Stimulated activated CD4-positive, alpha-beta T cell treated with anti-CD3 and anti-CD28 coated beads, Interleukin-15, amount 100 ng/mL, for 24 hours (primary cell): ENCODE results near the gene ATP6V0C.

Experiments
- DNase-seq: peaks from one replicate; pipeline ENCODE4 v3.0.0-alpha.2; 2020

The ATP6V0C gene

GRCh38 chr16:2512735-2513404 lies 882 bp upstream of the ATP6V0C start:
- DNase-seq = no peak

GRCh38 chr16:2514333-2515179 lies 804 bp downstream of the ATP6V0C start:
- DNase-seq = peak; percentile 46

DNA sequence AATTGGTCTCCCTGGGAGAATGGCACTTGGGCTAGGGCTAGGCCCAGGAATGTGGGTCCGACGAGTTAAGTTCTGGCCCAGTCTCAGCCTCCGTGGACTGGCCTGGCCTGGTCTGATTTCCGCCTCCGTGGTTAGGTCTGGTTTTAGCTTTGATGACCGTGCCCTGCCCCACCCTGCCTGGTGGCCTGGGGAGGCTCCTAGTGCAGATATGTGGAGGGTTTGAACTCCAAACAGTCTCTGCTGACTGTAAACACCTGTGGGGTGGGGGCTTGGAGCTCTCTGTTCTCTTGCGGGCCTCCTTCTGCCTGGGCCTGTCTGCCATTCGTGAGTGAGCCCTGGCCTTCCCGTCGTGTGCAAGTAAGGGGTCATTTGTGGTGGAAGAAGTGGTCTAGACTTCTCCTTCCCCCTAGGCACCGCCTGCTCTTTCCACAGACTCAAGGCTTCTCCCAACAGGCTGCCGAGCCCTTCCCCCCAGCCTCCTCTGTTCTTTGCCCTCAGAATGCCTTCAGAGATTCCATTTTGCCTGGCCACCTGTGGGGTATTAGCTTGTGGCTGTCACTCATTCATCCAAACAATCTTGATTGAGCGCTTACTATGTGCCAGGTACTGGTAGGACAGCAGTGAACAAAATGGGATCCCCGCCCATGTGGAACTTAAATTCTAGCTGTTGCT lies 1.6 kb downstream of the ATP6V0C start:
- no peak for DNase-seq

DNA sequence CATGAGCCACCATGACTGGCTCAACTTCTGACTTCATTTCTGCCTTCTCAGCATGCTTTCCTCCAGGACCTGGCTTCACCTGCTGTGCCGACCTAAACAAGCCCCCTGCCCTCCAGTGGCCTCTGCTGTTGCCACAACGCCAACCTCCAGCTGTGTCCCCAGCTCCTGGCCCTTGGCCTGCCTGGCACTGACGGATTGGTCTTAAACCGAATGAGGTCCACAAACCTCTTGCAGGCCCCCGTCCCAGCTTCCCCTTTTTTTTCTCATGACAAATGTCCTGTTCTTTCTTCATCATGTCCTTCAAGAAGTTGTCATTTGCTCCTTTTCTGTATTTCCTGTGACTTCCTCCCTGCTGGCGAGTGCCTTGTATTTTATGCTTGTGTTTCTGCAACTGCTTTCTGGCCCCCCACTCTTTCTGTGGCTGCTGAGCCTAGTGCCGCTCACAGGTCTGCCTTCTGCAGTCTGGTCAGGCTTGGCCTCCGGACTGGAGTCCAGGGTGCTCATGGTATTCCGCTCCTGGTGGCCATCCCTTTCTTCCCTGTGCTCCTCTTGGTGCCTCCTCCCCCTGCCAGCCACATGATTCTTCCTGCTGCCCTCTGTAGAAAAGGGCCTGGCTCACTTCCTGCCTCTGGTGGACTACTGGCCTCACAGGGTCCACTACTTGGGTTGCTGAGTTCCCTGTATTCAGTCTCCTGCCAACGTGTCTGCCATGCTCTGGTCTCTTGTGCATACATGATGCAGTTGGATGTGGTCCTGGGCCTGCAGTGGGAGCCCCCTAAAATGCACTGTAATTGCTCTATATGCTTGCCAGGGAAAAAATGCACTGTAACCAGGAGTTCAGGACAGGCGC lies 2.9 kb downstream of the ATP6V0C start:
- no peak for DNase-seq

DNA sequence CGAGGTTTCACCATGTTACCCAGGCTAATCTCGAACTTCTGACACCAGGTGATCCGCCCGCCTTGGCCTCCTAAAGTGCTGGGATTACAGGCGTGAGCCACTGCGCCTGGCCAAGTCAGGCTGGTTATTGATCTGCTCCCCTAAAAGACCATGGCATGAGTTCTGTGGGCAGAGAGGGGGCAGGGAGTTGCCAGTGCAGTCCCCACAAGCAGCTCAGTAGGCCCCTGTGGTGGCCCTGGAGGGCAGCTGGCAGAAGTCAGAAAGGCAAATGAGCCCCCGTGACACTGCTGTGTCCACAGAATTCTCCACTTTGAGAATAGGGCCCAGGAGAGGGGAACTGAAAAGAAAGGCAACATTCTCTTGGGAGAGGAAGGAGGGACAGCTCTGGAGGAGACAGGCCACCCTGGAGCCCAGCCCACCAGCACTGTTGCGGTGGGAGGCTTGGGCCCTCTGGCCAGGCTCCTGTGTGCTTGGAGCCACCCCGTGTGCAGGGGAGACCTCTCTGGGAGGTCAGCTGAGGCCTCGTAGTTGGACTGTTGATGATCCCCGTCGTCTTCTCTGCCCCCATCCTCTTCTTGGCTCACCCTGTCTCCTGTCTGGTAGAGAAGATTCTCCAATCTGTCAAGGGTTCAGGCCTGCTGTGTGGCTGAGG lies 4.3 kb downstream of the ATP6V0C start:
- no peak for DNase-seq

DNA sequence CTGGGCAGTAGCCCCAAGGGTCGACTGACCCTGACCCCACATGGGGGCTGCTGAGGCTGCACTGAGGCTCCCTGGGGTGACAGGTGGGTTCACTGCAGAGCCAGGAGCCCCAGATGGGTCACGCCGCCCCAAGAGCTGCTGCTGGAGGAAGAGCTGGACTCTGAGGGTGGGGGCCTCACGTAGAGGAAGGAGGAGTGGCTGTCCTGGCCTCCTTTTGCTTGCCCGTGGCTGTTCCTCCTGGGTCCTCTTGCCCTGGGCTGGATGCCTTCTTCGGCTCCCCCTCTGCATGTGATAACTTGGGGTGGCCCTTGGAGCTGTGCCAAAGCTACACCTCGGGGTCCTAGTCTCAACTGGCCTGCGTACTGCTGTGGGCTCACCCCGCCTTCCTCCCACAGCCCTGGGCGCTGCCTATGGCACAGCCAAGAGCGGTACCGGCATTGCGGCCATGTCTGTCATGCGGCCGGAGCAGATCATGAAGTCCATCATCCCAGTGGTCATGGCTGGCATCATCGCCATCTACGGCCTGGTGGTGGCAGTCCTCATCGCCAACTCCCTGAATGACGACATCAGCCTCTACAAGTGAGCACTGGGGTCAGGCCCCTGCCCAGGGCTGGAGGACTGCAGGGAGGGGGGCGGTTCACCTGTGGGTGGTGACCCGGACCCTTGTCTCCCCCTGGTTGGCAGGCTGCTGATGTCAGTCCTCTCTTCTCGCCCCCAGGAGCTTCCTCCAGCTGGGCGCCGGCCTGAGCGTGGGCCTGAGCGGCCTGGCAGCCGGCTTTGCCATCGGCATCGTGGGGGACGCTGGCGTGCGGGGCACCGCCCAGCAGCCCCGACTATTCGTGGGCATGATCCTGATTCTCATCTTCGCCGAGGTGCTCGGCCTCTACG lies 5.3 kb downstream of the ATP6V0C start:
- no peak for DNase-seq

- no peak for DNase-seq
Observed at GRCh38 chr16:2519711-2520080, 5.9 kb downstream of the ATP6V0C start.

DNA sequence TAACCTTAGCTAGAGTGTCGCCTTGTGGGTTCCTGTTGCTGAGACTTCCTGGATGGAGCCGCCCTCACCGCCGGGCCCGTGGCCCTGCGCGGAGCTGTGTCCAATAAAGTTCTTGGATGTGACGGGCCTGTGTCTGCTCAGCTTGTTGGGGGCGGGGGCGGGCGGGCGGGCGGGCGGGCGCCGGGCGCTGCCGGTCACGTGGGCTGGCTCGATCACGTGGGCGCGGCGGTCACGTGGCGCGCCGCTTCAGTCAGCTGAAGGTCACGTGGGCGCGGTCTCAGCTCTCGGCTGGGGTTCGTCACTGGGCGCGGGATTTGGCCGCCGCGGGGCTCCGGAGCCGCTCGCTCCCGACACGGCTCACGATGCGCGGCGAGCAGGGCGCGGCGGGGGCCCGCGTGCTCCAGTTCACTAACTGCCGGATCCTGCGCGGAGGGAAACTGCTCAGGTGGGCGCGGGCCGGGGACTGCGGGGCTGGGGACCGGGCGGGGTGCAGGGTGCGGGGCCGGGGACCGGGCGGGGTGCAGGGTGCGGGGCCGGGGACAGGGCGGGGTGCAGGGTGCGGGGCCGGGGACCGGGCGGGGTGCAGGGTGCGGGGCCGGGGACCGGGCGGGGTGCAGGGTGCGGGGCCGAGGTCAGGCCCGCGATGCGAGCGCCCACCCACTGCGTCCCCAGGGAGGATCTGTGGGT lies 6.5 kb downstream of the ATP6V0C start, which contains the start of gene AMDHD2:
Gene AMDHD2, plus strand, starts transcription at position 275 of the 687 bp plus-strand sequence. Its CDS starts 88 bp downstream, at position 363.
- DNase-seq = peak; percentile 93

- DNase-seq = peak; percentile 55
Observed at GRCh38 chr16:2520784-2521531, 7.2 kb downstream of the ATP6V0C start.

DNA sequence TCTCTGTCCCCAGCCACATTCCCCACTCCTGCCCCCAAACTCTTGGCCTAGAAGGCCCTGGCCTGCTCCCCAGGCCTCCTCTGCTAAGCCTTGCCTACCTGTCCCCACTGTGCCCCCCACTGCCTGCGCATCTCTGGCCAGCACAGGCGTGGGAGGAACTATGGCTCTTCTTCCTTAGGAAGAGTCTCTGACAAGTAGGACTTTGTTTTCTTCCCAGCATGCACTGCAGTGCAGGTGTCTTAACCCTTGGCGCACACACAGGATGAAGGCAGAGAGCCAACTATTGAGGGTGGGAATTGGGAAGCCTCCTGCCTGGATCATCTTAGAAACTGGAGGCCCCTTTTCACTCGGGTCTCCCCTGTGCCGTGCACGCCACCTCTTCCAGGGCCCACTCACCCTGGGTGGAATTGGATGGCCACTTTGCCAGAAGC lies 10.1 kb downstream of the ATP6V0C start:
- no peak for DNase-seq

DNA sequence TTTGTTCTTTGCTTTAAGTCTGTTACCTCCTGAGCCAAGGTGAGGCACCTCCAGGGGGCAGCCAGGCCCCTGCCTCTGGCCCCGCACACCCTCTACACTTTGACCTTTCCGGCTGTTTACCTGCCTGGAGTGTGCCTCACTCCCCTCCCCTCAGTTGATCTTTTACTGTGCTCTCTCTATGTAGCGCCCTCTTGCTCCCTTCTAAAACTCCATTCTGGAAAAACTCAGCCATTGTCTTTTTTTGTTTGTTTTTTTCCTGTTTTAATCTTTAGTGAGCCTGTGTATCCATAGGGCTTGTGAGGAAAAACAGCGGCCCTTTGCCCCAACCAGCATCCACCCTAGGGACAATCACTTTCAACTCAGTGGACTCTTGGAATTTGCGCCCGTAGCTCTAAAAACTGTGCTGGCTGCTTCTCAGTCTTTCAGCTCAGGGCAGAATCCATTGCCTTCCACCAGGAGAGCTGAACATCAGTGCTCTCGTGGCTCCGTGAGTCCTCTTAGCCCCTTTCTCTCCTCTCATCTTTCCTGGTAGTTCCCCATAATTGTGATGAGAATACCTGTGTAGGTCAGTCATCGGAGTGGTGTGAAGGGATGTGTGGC lies 10.7 kb downstream of the ATP6V0C start:
- no peak for DNase-seq

- no peak for DNase-seq
Observed at GRCh38 chr16:2526135-2526534, 12.4 kb downstream of the ATP6V0C start.

DNA sequence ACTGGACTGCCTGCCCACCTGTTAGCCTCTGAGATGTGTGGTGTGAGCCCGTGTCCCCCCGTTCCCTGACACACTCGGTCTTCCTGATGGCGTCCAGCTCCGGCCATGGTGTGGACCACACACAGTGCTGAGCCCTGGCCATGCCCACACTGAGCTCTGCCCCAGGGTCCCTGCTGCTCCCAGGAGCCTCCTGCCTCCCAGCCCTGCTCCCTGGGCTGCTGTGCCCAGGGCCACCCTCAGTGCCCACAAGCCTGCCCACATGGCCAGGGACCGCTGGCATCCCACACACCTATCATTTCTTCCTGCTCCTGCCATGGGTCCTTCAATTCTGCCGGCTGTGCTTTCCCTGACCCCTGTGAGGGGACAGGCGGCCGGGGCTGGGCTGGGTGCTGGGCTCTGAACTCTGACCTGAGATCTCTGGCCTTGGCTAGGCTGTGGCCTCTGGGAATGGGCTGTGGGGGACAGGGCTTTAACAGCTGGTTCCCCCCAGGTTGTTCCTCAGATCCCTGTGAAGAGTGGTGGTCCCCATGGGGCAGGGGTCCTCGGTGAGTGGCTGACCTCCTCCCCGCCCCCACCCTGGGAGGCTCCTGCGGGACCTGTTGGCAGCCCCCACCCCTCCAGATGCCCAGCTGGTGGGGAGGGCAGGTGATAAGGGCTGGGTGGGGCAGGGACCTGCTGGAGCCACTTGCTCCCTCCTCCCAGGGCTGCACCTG lies 13.5 kb downstream of the ATP6V0C start:
- DNase-seq = no peak

DNA sequence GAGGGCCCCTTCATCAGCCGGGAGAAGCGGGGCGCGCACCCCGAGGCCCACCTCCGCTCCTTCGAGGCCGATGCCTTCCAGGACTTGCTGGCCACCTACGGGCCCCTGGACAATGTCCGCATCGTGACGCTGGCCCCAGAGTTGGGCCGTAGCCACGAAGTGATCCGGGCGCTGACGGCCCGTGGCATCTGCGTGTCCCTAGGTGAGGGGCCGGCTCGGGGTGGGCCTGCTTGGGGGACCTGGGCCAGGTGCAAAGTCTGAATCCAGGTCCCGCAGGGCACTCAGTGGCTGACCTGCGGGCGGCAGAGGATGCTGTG lies 14.0 kb downstream of the ATP6V0C start:
- DNase-seq = no peak

DNA sequence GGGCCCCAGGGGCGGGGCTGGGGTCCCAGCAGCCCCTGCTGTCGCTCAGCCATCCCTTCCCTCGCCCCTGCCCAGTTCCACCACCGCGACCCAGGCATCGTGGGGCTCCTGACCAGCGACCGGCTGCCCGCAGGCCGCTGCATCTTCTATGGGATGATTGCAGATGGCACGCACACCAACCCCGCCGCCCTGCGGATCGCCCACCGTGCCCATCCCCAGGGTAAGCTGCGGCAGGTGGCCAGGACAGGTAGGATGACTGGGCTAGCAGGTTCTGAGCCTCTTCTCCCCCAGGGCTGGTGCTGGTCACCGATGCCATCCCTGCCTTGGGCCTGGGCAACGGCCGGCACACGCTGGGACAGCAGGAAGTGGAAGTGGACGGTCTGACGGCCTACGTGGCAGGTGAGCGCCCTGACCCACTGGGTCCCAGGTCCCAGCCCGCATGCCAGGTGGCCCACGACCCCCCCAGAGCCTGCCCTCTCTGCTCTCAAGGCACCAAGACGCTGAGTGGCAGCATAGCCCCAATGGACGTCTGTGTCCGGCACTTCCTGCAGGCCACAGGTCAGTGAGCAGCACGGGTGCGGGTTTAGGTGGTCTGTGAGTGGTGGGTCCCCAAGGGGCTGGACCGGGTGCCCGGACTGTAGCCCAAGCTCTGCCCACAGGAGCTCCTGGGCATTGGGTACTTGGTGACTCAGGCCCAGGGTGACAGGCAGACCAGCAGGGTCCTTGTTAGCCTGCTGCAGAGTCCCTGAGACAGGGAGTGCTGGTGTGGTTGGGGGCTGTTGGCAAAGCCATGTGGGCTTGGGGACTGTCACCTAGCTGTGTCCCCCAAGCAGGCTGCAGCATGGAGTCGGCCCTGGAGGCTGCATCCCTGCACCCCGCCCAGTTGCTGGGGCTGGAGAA lies 14.7 kb downstream of the ATP6V0C start:
- no peak for DNase-seq

GRCh38 chr16:2529061-2529931 lies 15.5 kb downstream of the ATP6V0C start:
- no peak for DNase-seq
